ENCODE data around the gene ZNF641.

Gene ZNF641

GRCh38 chr12:48350249-48351021, at the start of gene ZNF641:
TSS of gene ZNF641 (minus strand) at chr12:48350919. CDS start at chr12:48348090, 2,829 bp downstream.
- peak; percentile 51 to 56 for DNase-seq (ENCODE audit: low read depth in 2 of 2)

- DNase-seq (ENCODE audit: low read depth in 2 of 2) = no peak
These were observed 39.3 kb upstream of the ZNF641 start for GRCh38 chr12:48390026-48390425.

GRCh38 chr12:48389409-48389808, 38.7 kb upstream of the ZNF641 start:
- DNase-seq (ENCODE audit: low read depth in 2 of 2) = no peak

GRCh38 chr12:48388938-48389337, 38.2 kb upstream of the ZNF641 start:
- no peak for DNase-seq (ENCODE audit: low read depth in 2 of 2)

- no peak for DNase-seq (ENCODE audit: low read depth in 2 of 2)
These were observed 37.7 kb upstream of the ZNF641 start for GRCh38 chr12:48388460-48388859.

- DNase-seq (ENCODE audit: low read depth in 2 of 2) = no peak
These were observed 29.9 kb upstream of the ZNF641 start for GRCh38 chr12:48380596-48380995.

- no peak for DNase-seq (ENCODE audit: low read depth in 2 of 2)
These were observed 29.1 kb upstream of the ZNF641 start for GRCh38 chr12:48379794-48380193.

GRCh38 chr12:48377646-48378045, 26.9 kb upstream of the ZNF641 start:
- DNase-seq (ENCODE audit: low read depth in 2 of 2) = no peak

- no peak for DNase-seq (ENCODE audit: low read depth in 2 of 2)
These were observed 23.4 kb upstream of the ZNF641 start for GRCh38 chr12:48374164-48374563.

- no peak for DNase-seq (ENCODE audit: low read depth in 2 of 2)
These were observed 15.4 kb upstream of the ZNF641 start for GRCh38 chr12:48366131-48366530.

GRCh38 chr12:48361664-48362339, 11.1 kb upstream of the ZNF641 start:
- DNase-seq (ENCODE audit: low read depth in 2 of 2) = no peak

- no peak for DNase-seq (ENCODE audit: low read depth in 2 of 2)
These were observed 8.3 kb upstream of the ZNF641 start for GRCh38 chr12:48358937-48359513.

- no peak for DNase-seq (ENCODE audit: low read depth in 2 of 2)
These were observed 5.5 kb upstream of the ZNF641 start for GRCh38 chr12:48356041-48356768.

- no peak for DNase-seq (ENCODE audit: low read depth in 2 of 2)
These were observed 1.5 kb upstream of the ZNF641 start for GRCh38 chr12:48352157-48352760.

- DNase-seq (ENCODE audit: low read depth in 2 of 2) = no peak
These were observed 446 bp upstream of the ZNF641 start for GRCh38 chr12:48351022-48351708.

GRCh38 chr12:48349471-48349870, 1.2 kb downstream of the ZNF641 start:
- no peak for DNase-seq (ENCODE audit: low read depth in 2 of 2)

GRCh38 chr12:48342980-48343379, 7.7 kb downstream of the ZNF641 start:
- no peak for DNase-seq (ENCODE audit: low read depth in 2 of 2)

- DNase-seq (ENCODE audit: low read depth in 2 of 2) = no peak
These were observed 9.8 kb downstream of the ZNF641 start for GRCh38 chr12:48340943-48341342.

GRCh38 chr12:48339442-48340117, 11.1 kb downstream of the ZNF641 start:
- DNase-seq (ENCODE audit: low read depth in 2 of 2) = no peak

- DNase-seq (ENCODE audit: low read depth in 2 of 2) = no peak
These were observed 14.2 kb downstream of the ZNF641 start for GRCh38 chr12:48336564-48336963.

GRCh38 chr12:48336061-48336460, 14.7 kb downstream of the ZNF641 start:
- no peak for DNase-seq (ENCODE audit: low read depth in 2 of 2)
